HepG2 (cell line): Measurements from ENCODE around the gene CDK17. TPM values are rescaled to one million over a fixed set of nuclear protein-coding genes. Genes with fewer than 3 reads are reported as not detected.

Source experiments
- ATAC-seq: fragments of 200-7000 bp; cut with Tn5 transposase; 3 replicates; pipeline ENCODE4 v1.9.1; 2020; ENCODE audit warnings: mild to moderate bottlenecking, moderate library complexity
- BruUV-seq: library from RNA; stranded (reverse); fragments of 400-500 nt; replicated peaks from 2 replicates; lab custom pipeline; 2021; lab: Mats Ljungman, UMichigan
- CTCF ChIA-PET: fragments of 300-600 bp; formaldehyde crosslinking; extraction: SDS; loops from one replicate; lab custom pipeline; 2021; ENCODE audit warnings: low total read pairs, inconsistent platforms, low intra/inter-chr PET ratio; lab: Yijun Ruan, JAX
- POLR2A ChIA-PET: fragments of 350-600 bp; sonication (Branson Sonifier 250); formaldehyde crosslinking; loops from one replicate; lab custom pipeline; 2020; ENCODE audit warnings: antibody characterized with exemption, inconsistent platforms; lab: Yijun Ruan, JAX
- DNase-seq: peaks from one replicate; pipeline ENCODE4 v3.0.0-alpha.2; 2015; ENCODE audit warnings: low spot score
- FAIRE-seq: peaks from 3 replicates; lab custom pipeline; 2011; peaks lifted over from hg19 to GRCh38; lab: Jason Lieb, UNC
- H2AFZ ChIP-seq: one replicate; pipeline ENCODE4 v1.6.1; 2011; ENCODE audit warnings: low read length, inconsistent platforms
- H3K27ac ChIP-seq: fragments of 300-600 bp; 3 replicates; pipeline ENCODE4 v1.8.0; 2011; ENCODE audit warnings: mixed run types, mild to moderate bottlenecking, mixed read lengths, low read length, inconsistent platforms; ENCODE audit not compliant: insufficient read depth; ENCODE audit errors: extremely low read length
- H3K27me3 ChIP-seq, 2 experiments: fragments of 200-600 bp in 1 of 2; 2 replicates in 1 of 2; 3 replicates in 1 of 2; pipeline versions ENCODE4 v1.6.0 to v1.8.0; 2011; ENCODE audit warnings: low read length in 2 of 2, mild to moderate bottlenecking in 2 of 2, moderate library complexity in 2 of 2, inconsistent platforms in 1 of 2; ENCODE audit not compliant: insufficient read depth in 2 of 2, control insufficient read depth in 1 of 2
- H3K36me3 ChIP-seq, 2 experiments: fragments of 200-600 bp in 1 of 2; replicated peaks in 1 of 2; 2 replicates in 1 of 2; 3 replicates in 1 of 2; pipeline versions ENCODE4 v1.5.1 to v1.8.0; 2011; ENCODE audit warnings: low read length in 2 of 2, inconsistent platforms in 1 of 2; ENCODE audit not compliant: insufficient read depth in 2 of 2, control insufficient read depth in 1 of 2
- H3K4me1 ChIP-seq: 2 replicates; pipeline ENCODE4 v1.5.1; 2012; ENCODE audit warnings: low read length, inconsistent platforms; ENCODE audit not compliant: insufficient read depth
- H3K4me2 ChIP-seq: 2 replicates; pipeline ENCODE4 v1.6.0; 2011; ENCODE audit warnings: low read depth, low read length, inconsistent platforms
- H3K4me3 ChIP-seq, 3 experiments: fragments of 200-600 bp in 1 of 3; sonication (generic), shearing (Covaris generic) in 1 of 3; replicated peaks in 1 of 3; 2 replicates each; pipeline ENCODE4 v1.5.1; 2011 to 2016; ENCODE audit warnings: low read length in 3 of 3, inconsistent platforms in 2 of 3, low read depth in 2 of 3, mild to moderate bottlenecking in 2 of 3, control low read depth in 1 of 3, mixed read lengths in 1 of 3; ENCODE audit not compliant: insufficient read depth in 1 of 3
- H3K79me2 ChIP-seq: one replicate; pipeline ENCODE4 v1.6.1; 2011; ENCODE audit warnings: low read length, inconsistent platforms; ENCODE audit not compliant: insufficient read depth
- H3K9ac ChIP-seq: 2 replicates; pipeline ENCODE4 v1.6.0; 2011; ENCODE audit warnings: mild to moderate bottlenecking, low read depth, low read length, inconsistent platforms; ENCODE audit not compliant: insufficient read depth
- H3K9me3 ChIP-seq: 2 replicates; pipeline ENCODE4 v1.5.1; 2012; ENCODE audit warnings: mild to moderate bottlenecking, low read length
- H4K20me1 ChIP-seq: 2 replicates; pipeline ENCODE4 v1.6.0; 2011; ENCODE audit warnings: inconsistent platforms, mild to moderate bottlenecking, low read length, moderate library complexity; ENCODE audit not compliant: insufficient read depth
- BRCA1 ChIP-seq: sonication (generic); formaldehyde crosslinking; IDR thresholded peaks from 2 replicates; pipeline ENCODE4 v1.4.0; 2020; ENCODE audit warnings: missing genetic modification reagents
- GFI1 ChIP-seq: sonication (generic); formaldehyde crosslinking; IDR thresholded peaks from 2 replicates; pipeline ENCODE4 v1.5.0; 2020; ENCODE audit warnings: missing genetic modification reagents, mild to moderate bottlenecking, borderline replicate concordance
- JARID2 ChIP-seq: sonication (generic); formaldehyde crosslinking; IDR thresholded peaks from 2 replicates; pipeline ENCODE4 v1.8.1; 2023; ENCODE audit warnings: missing genetic modification reagents, inconsistent platforms; ENCODE audit not compliant: insufficient replicate concordance
- MAFF ChIP-seq: IDR thresholded peaks from 2 replicates; pipeline ENCODE4 v1.6.1; 2011; ENCODE audit warnings: low read depth, low read length, improper control_type of control experiment
- PBX2 ChIP-seq: IDR thresholded peaks from 2 replicates; pipeline ENCODE4 v1.6.1; 2016; ENCODE audit warnings: control low read depth
- RFX5 ChIP-seq: IDR thresholded peaks from 2 replicates; pipeline ENCODE4 v1.6.1; 2011; ENCODE audit warnings: low read depth, low read length, improper control_type of control experiment
- SYNCRIP ChIP-seq: fragments of 200-400 bp; formaldehyde crosslinking; IDR thresholded peaks from 2 replicates; pipeline ENCODE4 v1.6.1; 2018; ENCODE audit warnings: mild to moderate bottlenecking, low read depth, low read length; ENCODE audit not compliant: insufficient read depth
- TBP ChIP-seq: sonication (generic); formaldehyde crosslinking; IDR thresholded peaks from 2 replicates; pipeline ENCODE4 v1.5.0; 2020; ENCODE audit warnings: missing genetic modification reagents
- TRAFD1 ChIP-seq: sonication (generic); formaldehyde crosslinking; IDR thresholded peaks from 2 replicates; pipeline ENCODE4 v1.5.1; 2020; ENCODE audit warnings: missing genetic modification reagents, mild to moderate bottlenecking, borderline replicate concordance
- ZFX ChIP-seq: sonication (generic); formaldehyde crosslinking; IDR thresholded peaks from 2 replicates; pipeline ENCODE4 v1.4.0; 2020; ENCODE audit warnings: mild to moderate bottlenecking, low read depth, missing genetic modification reagents, moderate library complexity
- ZHX2 ChIP-seq, 2 experiments: sonication (generic) in 1 of 2; formaldehyde crosslinking in 1 of 2; IDR thresholded peaks; 2 replicates each; pipeline versions ENCODE4 v1.6.1 to v1.9.0; 2014 to 2022; ENCODE audit warnings: antibody characterized with exemption in 1 of 2, borderline replicate concordance in 1 of 2, inconsistent platforms in 1 of 2, low read depth in 1 of 2, missing genetic modification reagents in 1 of 2
- ZNF552 ChIP-seq: sonication (generic); formaldehyde crosslinking; IDR thresholded peaks from 2 replicates; pipeline ENCODE4 v1.9.0; 2022; ENCODE audit warnings: missing genetic modification reagents, mild to moderate bottlenecking, borderline replicate concordance
- ZNF710 ChIP-seq: sonication (generic); formaldehyde crosslinking; IDR thresholded peaks from 2 replicates; pipeline ENCODE4 v1.5.0; 2020; ENCODE audit warnings: mild to moderate bottlenecking, missing genetic modification reagents, borderline replicate concordance
- ZNF775 ChIP-seq: sonication (generic); formaldehyde crosslinking; IDR thresholded peaks from 2 replicates; pipeline ENCODE4 v1.4.0; 2020; ENCODE audit warnings: missing genetic modification reagents, mild to moderate bottlenecking, moderate library complexity, borderline replicate concordance
- WGBS: methylation state at CpG from one replicate; pipeline ENCODE4 v1.1.6; 2017; ENCODE audit warnings: low lambda C conversion rate; 5-methylcytosine and 5-hydroxymethylcytosine counted together
- in situ Hi-C: cut with HindIII; loops from 2 replicates; pipeline ENCODE4 v1.10.0; 2017; ENCODE audit warnings: low pct_unique_long_range_greater_than_20kb; ENCODE audit not compliant: extremely low pct_ligation_motif_present
- intact Hi-C: fragments of 100-400 bp; cut with micrococcal nuclease; formaldehyde crosslinking; loops from one replicate; pipeline ENCODE4 v1.10.0; 2022; ENCODE audit not compliant: unreplicated experiment
- polyA plus RNA-seq, 8 experiments: library from polyadenylated mRNA; depleted of rRNA in 3 of 8; stranded (reverse) in 7 of 8; unstranded in 1 of 8; fragments of >200 nt; fragmentation: Illumina TruSeq in 4 of 8; extraction: Trizol in 4 of 8; gene quantifications; 2 replicates each; pipeline versions ENCODE4 v1.2.1 to v1.2.3, GENCODE V29; 2011 to 2016; ENCODE audit warnings: low read depth in 4 of 8, missing spikeins in 1 of 8, mixed read lengths in 1 of 8; ENCODE audit not compliant: insufficient read depth in 1 of 8
- total RNA-seq, 5 experiments: library from RNA; depleted of rRNA; stranded (reverse); fragments of >200 nt; fragmentation: Illumina TruSeq; extraction: Trizol; gene quantifications; 2 replicates each; pipeline ENCODE4 v1.2.3, GENCODE V29; 2016; ENCODE audit warnings: low read depth in 1 of 5

CDK17 gene
- total and polyA plus RNA-seq, 2 of the 13 experiments (the other 11 are each of a cell fraction or from before 2014, with no cell fraction given): 9.9 to 22.3 TPM

- no peaks in the 10 kb centered on the region for H3K27me3 ChIP-seq
- H3K4me3 ChIP-seq: no peak overlapping the region
- no peak overlapping the region for H2AFZ ChIP-seq
- ATAC-seq (no peak), FAIRE-seq (no peak), DNase-seq (no peak)
- no peak overlapping the region for H3K9ac ChIP-seq
- CTCF ChIA-PET: no interaction called here
- no peak overlapping the region for H3K27ac ChIP-seq
- no TSS peak for BruUV-seq
- intact Hi-C loops: no loop called here
- H3K4me1 ChIP-seq: no peaks in the 10 kb centered on the region
- H3K36me3 ChIP-seq: peaks cover 2 to 12% of the 10 kb centered on the region in 2 experiments; a peak in 3 of 5 replicates
- no peaks in the 10 kb centered on the region for H3K9me3 ChIP-seq
- whole genome bisulfite sequencing: over 99% methylated on average over 6 of the region's 6 CpGs
- POLR2A ChIA-PET: no interaction called here
- H3K4me2 ChIP-seq: no peak overlapping the region
- in situ Hi-C loops: no loop called here
- H3K79me2 ChIP-seq: no peaks in the 10 kb centered on the region
- H4K20me1 ChIP-seq: no peaks in the 10 kb centered on the region
- TF ChIP-seq JARID2 (no peak), ZHX2 (IDR thresholded peaks at IDR 0.05; ENCODE audit: low read depth) (no peak), ZHX2 (CRISPR knock-in tag; IDR thresholded peaks at IDR 0.05; ENCODE audit: borderline replicate concordance) (no peak), GFI1 (CRISPR knock-in tag) (no peak), BRCA1 (no peak), ZNF552 (CRISPR knock-in tag) (no peak), MAFF (no peak), ZNF710 (CRISPR knock-in tag) (no peak), TBP (CRISPR knock-in tag) (no peak), RFX5 (no peak), SYNCRIP (no peak), ZFX (CRISPR knock-in tag) (no peak), TRAFD1 (CRISPR knock-in tag) (no peak), PBX2 (CRISPR knock-in tag) (no peak), ZNF775 (CRISPR knock-in tag) (no peak)
Observed at GRCh38 chr12:96321941-96322340, 78.3 kb downstream of the CDK17 start.
